Large intestine (tissue), 3 donors: ENCODE data around the gene MOXD1. TPM values are rescaled to one million over a fixed set of nuclear protein-coding genes. Genes with fewer than 3 reads are reported as not detected.

Experiments
- DNase-seq, 2 donors: peaks; one replicate each; pipeline versions ENCODE4 v3.0.0 to v3.0.0-alpha.2; 2013
- H3K27ac ChIP-seq: one replicate; pipeline ENCODE4 v1.5.1; 2013; ENCODE audit warnings: low read length
- H3K27me3 ChIP-seq: 2 replicates; pipeline ENCODE4 v1.6.1; 2013; ENCODE audit warnings: low read length; ENCODE audit not compliant: control insufficient read depth, insufficient read depth
- H3K36me3 ChIP-seq: 2 replicates; pipeline ENCODE4 v1.6.1; 2013; ENCODE audit warnings: low read length; ENCODE audit not compliant: control insufficient read depth, insufficient read depth
- H3K4me1 ChIP-seq: one replicate; pipeline ENCODE4 v1.6.1; 2013; ENCODE audit warnings: low read length; ENCODE audit not compliant: control insufficient read depth, insufficient read depth
- H3K4me3 ChIP-seq: one replicate; pipeline ENCODE4 v1.5.1; 2013; ENCODE audit warnings: low read length
- H3K9me3 ChIP-seq: one replicate; pipeline ENCODE4 v1.6.1; 2013; ENCODE audit warnings: mild to moderate bottlenecking, low read depth, low read length, moderate library complexity; ENCODE audit not compliant: control insufficient read depth
- WGBS: methylation state at CpG from one replicate; pipeline ENCODE4 v1.1.5; 2013; ENCODE audit warnings: low lambda C conversion rate; ENCODE audit not compliant: insufficient coverage; 5-methylcytosine and 5-hydroxymethylcytosine counted together
- polyA plus RNA-seq: library from polyadenylated mRNA; unstranded; fragments of 120-200 nt; gene quantifications from one replicate; pipeline ENCODE4 v1.2.1, GENCODE V29; 2013

The MOXD1 gene
- polyA plus RNA-seq, 1 donor = 13.6 TPM

- H3K4me1 ChIP-seq = no peaks in the 10 kb centered on the region
- DNase-seq = no peak
- no peak overlapping the region for H3K4me3 ChIP-seq
- H3K27ac ChIP-seq = no peak overlapping the region
- WGBS = 100% methylated on average over 1 of the region's 2 CpGs
- H3K27me3 ChIP-seq = peaks cover 4% of the 10 kb centered on the region
- H3K36me3 ChIP-seq = no peaks in the 10 kb centered on the region
- no peaks in the 10 kb centered on the region for H3K9me3 ChIP-seq
Observed at GRCh38 chr6:132246120-132246617, 155.1 kb downstream of the MOXD1 start.

Other genes starting within 250 kb of the MOXD1 start
- 78.6 TPM for gene STX7, start 111.6 kb upstream of the MOXD1 start, polyA plus RNA-seq
- gene TAAR9, start 136.8 kb upstream of the MOXD1 start, polyA plus RNA-seq = not detected
- gene TAAR8, start 151.2 kb upstream of the MOXD1 start, polyA plus RNA-seq = not detected
- not detected for gene TAAR6, start 168.8 kb upstream of the MOXD1 start, polyA plus RNA-seq
- not detected for gene TAAR5, start 188.3 kb upstream of the MOXD1 start, polyA plus RNA-seq
- not detected for gene TAAR2, start 222.8 kb upstream of the MOXD1 start, polyA plus RNA-seq